Cardiac fibroblast (primary cell): Measurements from ENCODE around the gene GLOD4.
"Not testable (repeated sequence)": the region's sequence is repeated elsewhere in the genome, so short reads cannot be mapped to it uniquely, and the experiment has no call there.

ENCODE experiments used
- DNase-seq, 2 donors: peaks; one replicate each; pipeline versions ENCODE4 v3.0.0 to v3.0.0-alpha.2; 2010; ENCODE audit warnings: low read depth in 2 of 2
- H3K4me3 ChIP-seq, 2 donors: replicated peaks in 1 of 2; 1 replicate in 1 of 2; 2 replicates in 1 of 2; pipeline ENCODE4 v1.5.1; 2011; ENCODE audit warnings: low read depth in 2 of 2, low read length in 2 of 2, mild to moderate bottlenecking in 2 of 2, moderate library complexity in 1 of 2
- CTCF ChIP-seq: IDR thresholded peaks from one replicate; pipeline ENCODE4 v1.5.1; 2011; ENCODE audit warnings: low read depth, mild to moderate bottlenecking, low read length, inconsistent platforms

GLOD4 gene

GRCh38 chr17:781805-782731 lies at the start of gene GLOD4, which contains the start of gene MRM3:
TSS of gene GLOD4 (minus strand) at chr17:782280. CDS start at chr17:782255, 25 bp downstream.
TSS of gene MRM3 (plus strand) at chr17:782353. CDS start at chr17:782379, 26 bp downstream.
- peak; percentile 86 to 87 for DNase-seq
- H3K4me3 ChIP-seq = peak within 1 kb of the TSS; percentile 97 to 98
- no peak for TF ChIP-seq CTCF

GRCh38 chr17:830950-831349 lies 48.9 kb upstream of the GLOD4 start:
- H3K4me3 ChIP-seq = no peak overlapping the region
- no peak for TF ChIP-seq CTCF
- no peak for DNase-seq

GRCh38 chr17:830381-830780 lies 48.3 kb upstream of the GLOD4 start:
- no peak for DNase-seq
- no peak overlapping the region for H3K4me3 ChIP-seq
- no peak for TF ChIP-seq CTCF

GRCh38 chr17:829614-830013 lies 47.5 kb upstream of the GLOD4 start:
- DNase-seq, H3K4me3 ChIP-seq: not testable (repeated sequence)

- DNase-seq = no peak
- TF ChIP-seq CTCF = no peak
- no peak overlapping the region for H3K4me3 ChIP-seq
These were observed 46.7 kb upstream of the GLOD4 start for GRCh38 chr17:828761-829160.

- no peak for TF ChIP-seq CTCF
- DNase-seq = no peak
- H3K4me3 ChIP-seq = no peak overlapping the region
These were observed 44.7 kb upstream of the GLOD4 start for GRCh38 chr17:826778-827177.

GRCh38 chr17:825216-825615 lies 43.1 kb upstream of the GLOD4 start:
- no peak for TF ChIP-seq CTCF
- no peak overlapping the region for H3K4me3 ChIP-seq
- no peak for DNase-seq
